Endothelial cell of umbilical vein (primary cell): ENCODE measurements around the gene TPRA1. TPM values are rescaled to one million over a fixed set of nuclear protein-coding genes. Genes with fewer than 3 reads are reported as not detected.

Experiments
- BruUV-seq: library from RNA; stranded (reverse); fragments of 400-500 nt; replicated peaks from 2 replicates; lab custom pipeline; 2021; lab: Mats Ljungman, UMichigan
- CTCF ChIA-PET: fragments of 300-600, 350-600 bp; sonication (Branson Sonifier 250); formaldehyde crosslinking; loops from one replicate; lab custom pipeline; 2021; ENCODE audit warnings: antibody characterized with exemption, inconsistent platforms; lab: Charles Lee
- POLR2A ChIA-PET: fragments of 300-600, 350-600 bp; sonication (Branson Sonifier 250); formaldehyde crosslinking; loops from one replicate; lab custom pipeline; 2021; ENCODE audit warnings: antibody characterized with exemption, inconsistent platforms; lab: Charles Lee
- DNase-seq: peaks from one replicate; pipeline ENCODE4 v3.0.0-alpha.2; 2011; ENCODE audit warnings: low read depth, low spot score
- FAIRE-seq: peaks from 2 replicates; lab custom pipeline; 2011; peaks lifted over from hg19 to GRCh38; lab: Jason Lieb, UNC
- H2AFZ ChIP-seq: 2 replicates; pipeline ENCODE4 v1.6.0; 2012; ENCODE audit warnings: low read depth, low read length, control low read depth, inconsistent platforms
- H3K27ac ChIP-seq: 2 replicates; pipeline ENCODE4 v1.5.1; 2011; ENCODE audit warnings: low read depth, mild to moderate bottlenecking, control low read depth, low read length, moderate library complexity; ENCODE audit not compliant: insufficient read depth
- H3K27me3 ChIP-seq, 2 experiments: 2 replicates each; pipeline versions ENCODE4 v1.6.0 to v1.6.1; 2011; ENCODE audit warnings: low read length in 2 of 2, mixed read lengths in 1 of 2; ENCODE audit not compliant: control insufficient read depth in 2 of 2, insufficient read depth in 2 of 2
- H3K36me3 ChIP-seq, 2 experiments: 2 replicates in 1 of 2; 3 replicates in 1 of 2; pipeline ENCODE4 v1.5.1; 2011; ENCODE audit warnings: low read length in 2 of 2, mild to moderate bottlenecking in 1 of 2, moderate library complexity in 1 of 2; ENCODE audit not compliant: control insufficient read depth in 2 of 2, insufficient read depth in 2 of 2; ENCODE audit errors: extremely low read depth in 1 of 2
- H3K4me1 ChIP-seq: 3 replicates; pipeline ENCODE4 v1.5.1; 2011; ENCODE audit warnings: mild to moderate bottlenecking, low read length; ENCODE audit not compliant: control insufficient read depth, insufficient read depth; ENCODE audit errors: extremely low read depth
- H3K4me2 ChIP-seq: 2 replicates; pipeline ENCODE4 v1.6.1; 2011; ENCODE audit warnings: low read length, control low read depth, mixed read lengths; ENCODE audit not compliant: insufficient read depth
- H3K4me3 ChIP-seq, 3 experiments: fragments of 200-600 bp in 1 of 3; sonication (generic), shearing (Covaris generic) in 1 of 3; replicated peaks in 1 of 3; 2 replicates each; pipeline ENCODE4 v1.5.1; 2011 to 2016; ENCODE audit warnings: control low read depth in 3 of 3, low read length in 3 of 3, mild to moderate bottlenecking in 2 of 3, inconsistent platforms in 1 of 3, low read depth in 1 of 3, moderate library complexity in 1 of 3; ENCODE audit not compliant: insufficient read depth in 1 of 3
- H3K79me2 ChIP-seq: 2 replicates; pipeline ENCODE4 v1.6.0; 2012; ENCODE audit warnings: low read length, inconsistent platforms; ENCODE audit not compliant: control insufficient read depth, insufficient read depth
- H3K9ac ChIP-seq: replicated peaks from 2 replicates; pipeline ENCODE3; 2011; ENCODE audit warnings: low read length, control low read depth; ENCODE audit not compliant: insufficient read depth; ENCODE audit errors: extremely low read depth
- H3K9me1 ChIP-seq: replicated peaks from 3 replicates; pipeline ENCODE4 v1.6.0; 2011; ENCODE audit warnings: mild to moderate bottlenecking, low read length; ENCODE audit not compliant: control insufficient read depth, insufficient read depth; ENCODE audit errors: extremely low read depth
- H3K9me3 ChIP-seq: replicated peaks from 2 replicates; pipeline ENCODE4 v1.5.1; 2012; ENCODE audit warnings: low read length, inconsistent platforms; ENCODE audit not compliant: control insufficient read depth, insufficient read depth
- H4K20me1 ChIP-seq: replicated peaks from 2 replicates; pipeline ENCODE3; 2011; ENCODE audit warnings: mild to moderate bottlenecking, low read length; ENCODE audit not compliant: control insufficient read depth, insufficient read depth; ENCODE audit errors: extremely low read depth
- CTCF ChIP-seq, 2 donors: IDR thresholded peaks; 1 replicate in 1 of 2; 2 replicates in 1 of 2; pipeline ENCODE4 v1.5.1; 2011; ENCODE audit warnings: low read length in 2 of 2, mild to moderate bottlenecking in 2 of 2, moderate library complexity in 2 of 2, control low read depth in 1 of 2, inconsistent platforms in 1 of 2, low read depth in 1 of 2; ENCODE audit not compliant: insufficient read depth in 1 of 2; ENCODE audit errors: extremely low read depth in 1 of 2
- FOS ChIP-seq: IDR thresholded peaks from 2 replicates; pipeline ENCODE4 v1.6.1; 2011; ENCODE audit warnings: mild to moderate bottlenecking, low read length, moderate library complexity, borderline replicate concordance; ENCODE audit not compliant: insufficient read depth
- JUN ChIP-seq: IDR thresholded peaks from 2 replicates; pipeline ENCODE4 v1.6.1; 2011; ENCODE audit warnings: borderline replicate concordance, low read depth; ENCODE audit not compliant: insufficient read length, insufficient read depth
- POLR2A ChIP-seq: IDR thresholded peaks from 2 replicates; pipeline ENCODE4 v1.6.1; 2012; ENCODE audit warnings: low read depth, mild to moderate bottlenecking, control low read depth, low read length
- dilution Hi-C: fragments of 300-500 bp; cut with MboI; formaldehyde crosslinking; loops from one replicate; pipeline ENCODE4 v1.15.0; 2019; ENCODE audit warnings: low sequenced_read_pairs; ENCODE audit not compliant: extremely low pct_ligation_motif_present
- intact Hi-C: fragments of 100-400 bp; cut with micrococcal nuclease; formaldehyde crosslinking; loops from one replicate; pipeline ENCODE4 v1.10.0; 2022
- polyA plus RNA-seq, 4 experiments: library from polyadenylated mRNA; depleted of rRNA in 3 of 4; stranded (reverse) in 3 of 4; unstranded in 1 of 4; fragments of >200 nt; gene quantifications; 2 replicates each; pipeline versions ENCODE4 v1.2.1 to v1.2.3, GENCODE V29; 2011 to 2012; ENCODE audit warnings: missing spikeins in 1 of 4
- total RNA-seq: library from RNA; stranded (reverse); gene quantifications from 2 replicates; pipeline ENCODE4 v1.2.3, GENCODE V29; 2021

Gene TPRA1
- total and polyA plus RNA-seq, 2 donors (not counting 3 experiments of a cell fraction or from before 2014, with no cell fraction given): 34.3 to 58.0 TPM

- TF ChIP-seq JUN (no peak), CTCF (IDR thresholded peaks at IDR 0.05; ENCODE audit: extremely low read depth in 1 of 2, insufficient read depth in 1 of 2, low read depth in 1 of 2, low read length in 2 of 2) (no peak), POLR2A (no peak), FOS (no peak)
- Histone ChIP-seq H3K9me1 (no peaks in the 10 kb centered on the region), H3K9me3 (no peaks in the 10 kb centered on the region), H4K20me1 (no peaks in the 10 kb centered on the region), H3K4me1 (peaks cover 6% of the 10 kb centered on the region), H3K36me3 (no peaks in the 10 kb centered on the region), H3K79me2 (no peaks in the 10 kb centered on the region), H3K4me2 (no peak overlapping the region), H3K9ac (no peak overlapping the region), H3K4me3 (no peak overlapping the region), H3K27ac (no peak overlapping the region), H2AFZ (no peak overlapping the region), H3K27me3 (peaks cover 28 to 42% of the 10 kb centered on the region in 2 experiments)
- peak; percentile 21 for DNase-seq
- intact Hi-C loops: no loop called here
- ChIA-PET CTCF (interaction anchor here (1.4 kb wide), 1 partner anchor 12 kb away, joined by 5 read pairs; no protein-coding TSS in a partner anchor), POLR2A (no interaction called here)
- BruUV-seq: no TSS peak
- dilution Hi-C loops: no loop called here
- no peak for FAIRE-seq
These were observed 41.7 kb upstream of the TPRA1 start for GRCh38 chr3:127632035-127632820.
